CD14-positive monocyte (primary cell): ENCODE measurements around the gene MXI1. TPM values are rescaled to one million over a fixed set of nuclear protein-coding genes. Genes with fewer than 3 reads are reported as not detected.

Experiments used
- DNase-seq, 3 donors: peaks; one replicate each; pipeline ENCODE4 v3.0.0-alpha.2; 2011 to 2022
- H2AFZ ChIP-seq: 2 replicates; pipeline ENCODE4 v1.6.0; 2012; ENCODE audit warnings: mild to moderate bottlenecking, low read depth, low read length, inconsistent platforms; ENCODE audit not compliant: insufficient read depth, poor library complexity, severe bottlenecking
- H3K27ac ChIP-seq, 2 donors: 1 replicate in 1 of 2; 2 replicates in 1 of 2; pipeline ENCODE4 v1.5.1; 2012 to 2013; ENCODE audit warnings: low read length in 2 of 2, control low read depth in 1 of 2, inconsistent platforms in 1 of 2, low read depth in 1 of 2, mild to moderate bottlenecking in 1 of 2
- H3K27me3 ChIP-seq, 2 donors: one replicate each; pipeline versions ENCODE4 v1.6.0 to v1.6.1; 2011 to 2013; ENCODE audit warnings: low read length in 2 of 2; ENCODE audit not compliant: control insufficient read depth in 2 of 2, insufficient read depth in 2 of 2
- H3K36me3 ChIP-seq, 2 donors: replicated peaks in 1 of 2; 1 replicate in 1 of 2; 2 replicates in 1 of 2; pipeline versions ENCODE4 v1.5.1 to v1.6.1; 2012 to 2013; ENCODE audit warnings: low read length in 2 of 2, control low read depth in 1 of 2, inconsistent platforms in 1 of 2, mild to moderate bottlenecking in 1 of 2; ENCODE audit not compliant: insufficient read depth in 2 of 2, control insufficient read depth in 1 of 2
- H3K4me1 ChIP-seq, 2 donors: 1 replicate in 1 of 2; 2 replicates in 1 of 2; pipeline versions ENCODE4 v1.5.1 to v1.6.1; 2012 to 2013; ENCODE audit warnings: low read length in 2 of 2, control low read depth in 1 of 2, inconsistent platforms in 1 of 2, mild to moderate bottlenecking in 1 of 2, moderate library complexity in 1 of 2; ENCODE audit not compliant: insufficient read depth in 2 of 2, control insufficient read depth in 1 of 2
- H3K4me2 ChIP-seq: replicated peaks from 2 replicates; pipeline ENCODE3; 2012; ENCODE audit warnings: low read length, moderate library complexity, mild to moderate bottlenecking; ENCODE audit not compliant: poor library complexity, severe bottlenecking; ENCODE audit errors: extremely low read depth
- H3K4me3 ChIP-seq, 3 experiments: fragments of 200-600 bp in 1 of 3; sonication (generic) in 1 of 3; replicated peaks in 1 of 3; 1 replicate in 2 of 3; 2 replicates in 1 of 3; pipeline ENCODE4 v1.5.1; 2011 to 2013; ENCODE audit warnings: low read length in 3 of 3, mild to moderate bottlenecking in 3 of 3, control low read depth in 2 of 3, low read depth in 2 of 3, inconsistent platforms in 1 of 3, moderate library complexity in 1 of 3
- H3K79me2 ChIP-seq: 2 replicates; pipeline ENCODE4 v1.6.0; 2012; ENCODE audit warnings: mild to moderate bottlenecking, control low read depth, inconsistent platforms, low read length, moderate library complexity; ENCODE audit not compliant: insufficient read depth
- H3K9ac ChIP-seq: 2 replicates; pipeline ENCODE4 v1.6.0; 2017; ENCODE audit warnings: low read length, mild to moderate bottlenecking; ENCODE audit not compliant: insufficient read depth, poor library complexity, severe bottlenecking
- H3K9me3 ChIP-seq, 2 donors: replicated peaks in 1 of 2; 1 replicate in 1 of 2; 2 replicates in 1 of 2; pipeline versions ENCODE4 v1.5.1 to v1.6.1; 2012 to 2013; ENCODE audit warnings: low read length in 2 of 2, control low read depth in 1 of 2; ENCODE audit not compliant: control insufficient read depth in 1 of 2, insufficient read depth in 1 of 2
- H4K20me1 ChIP-seq: 2 replicates; pipeline ENCODE4 v1.6.0; 2012; ENCODE audit warnings: mild to moderate bottlenecking, low read length, control low read depth, moderate library complexity; ENCODE audit not compliant: insufficient read depth
- H3K27ac Mint-ChIP-seq, 7 donors: one replicate each; pipeline ENCODE4 v1.8.0; 2020; ENCODE audit warnings: mild to moderate bottlenecking in 7 of 7, mixed read lengths in 7 of 7, moderate library complexity in 6 of 7, inconsistent platforms in 2 of 7
- H3K27me3 Mint-ChIP-seq, 3 donors: one replicate each; pipeline ENCODE4 v1.8.0; 2021 to 2022; ENCODE audit warnings: low read depth in 3 of 3, mild to moderate bottlenecking in 3 of 3, mixed read lengths in 3 of 3, moderate library complexity in 3 of 3, inconsistent platforms in 1 of 3
- H3K36me3 Mint-ChIP-seq, 2 donors: one replicate each; pipeline ENCODE4 v1.8.0; 2020; ENCODE audit warnings: mixed read lengths in 2 of 2, inconsistent platforms in 1 of 2, mild to moderate bottlenecking in 1 of 2
- H3K4me1 Mint-ChIP-seq: one replicate; pipeline ENCODE4 v1.8.0; 2020; ENCODE audit warnings: mild to moderate bottlenecking, mixed read lengths
- H3K4me3 Mint-ChIP-seq, 2 donors: one replicate each; pipeline ENCODE4 v1.8.0; 2020; ENCODE audit warnings: mild to moderate bottlenecking in 2 of 2, mixed read lengths in 2 of 2, moderate library complexity in 1 of 2
- H3K9me3 Mint-ChIP-seq, 7 donors: one replicate each; pipeline ENCODE4 v1.8.0; 2020 to 2022; ENCODE audit warnings: mixed read lengths in 7 of 7, mild to moderate bottlenecking in 6 of 7, moderate library complexity in 6 of 7, inconsistent platforms in 2 of 7
- WGBS: methylation state at CpG from one replicate; pipeline ENCODE4 v1.1.5; 2013; ENCODE audit warnings: missing lambda C conversion rate; ENCODE audit not compliant: insufficient coverage; 5-methylcytosine and 5-hydroxymethylcytosine counted together
- intact Hi-C, 2 donors: fragments of 100-400 bp; cut with micrococcal nuclease; formaldehyde crosslinking; loops; one replicate each; pipeline versions ENCODE4 v1.15.0 to v1.15.1; 2023
- polyA plus RNA-seq, 3 donors: library from polyadenylated mRNA; depleted of rRNA in 1 of 3; unstranded in 2 of 3; stranded (reverse) in 1 of 3; fragments of 300-500 nt in 2 of 3; fragments of >200 nt in 1 of 3; fragmentation: Illumina TruSeq in 2 of 3; gene quantifications; 1 replicate in 2 of 3; 2 replicates in 1 of 3; pipeline ENCODE4 v1.2.3, GENCODE V29; 2012 to 2021
- TF ChIP-seq, protein P1 (sequence below): fragments of 200-600 bp; IDR thresholded peaks from one replicate; pipeline ENCODE4 v1.8.0; 2022; ENCODE audit warnings: antibody characterized with exemption, mild to moderate bottlenecking

Gene MXI1
- polyA plus RNA-seq, 3 donors = 13.1 to 25.7 (median 21.6) TPM

DNA sequence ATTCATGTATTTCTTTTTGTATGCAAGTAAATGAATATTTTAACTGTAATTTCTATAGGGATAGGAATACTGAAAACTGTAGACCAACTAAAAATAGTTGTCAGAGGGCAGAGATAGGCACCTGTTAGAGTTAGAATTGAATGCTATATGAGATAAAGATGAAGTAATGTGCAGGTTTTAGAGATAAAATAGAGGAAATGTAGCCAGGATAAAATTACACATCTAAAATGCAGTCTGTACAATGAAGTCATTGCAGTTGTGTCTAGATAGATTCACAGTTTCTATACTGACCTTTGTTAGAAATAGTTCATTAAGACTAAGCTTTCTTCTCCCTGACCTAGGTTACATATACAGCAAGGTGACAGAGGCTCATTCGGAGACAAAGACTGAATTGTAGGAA lies 51.1 kb downstream of the MXI1 start:
- no CpG with 5 or more reads among the region's 1 CpG for WGBS
- Histone ChIP-seq H3K9ac (no peak overlapping the region), H3K4me2 (no peak overlapping the region), H4K20me1 (no peaks in the 10 kb centered on the region), H3K9me3 (no peaks in the 10 kb centered on the region), H3K27me3 (no peaks in the 10 kb centered on the region), H3K27ac (no peak overlapping the region), H2AFZ (no peak overlapping the region), H3K36me3 (no peaks in the 10 kb centered on the region), H3K4me3 (no peak overlapping the region), H3K79me2 (no peaks in the 10 kb centered on the region), H3K4me1 (no peaks in the 10 kb centered on the region)
- H3K27me3 Mint-ChIP-seq = no peaks in the 10 kb centered on the region
- DNase-seq = no peak
- H3K4me3 Mint-ChIP-seq = no peak overlapping the region
- TF ChIP-seq, protein P1, sequence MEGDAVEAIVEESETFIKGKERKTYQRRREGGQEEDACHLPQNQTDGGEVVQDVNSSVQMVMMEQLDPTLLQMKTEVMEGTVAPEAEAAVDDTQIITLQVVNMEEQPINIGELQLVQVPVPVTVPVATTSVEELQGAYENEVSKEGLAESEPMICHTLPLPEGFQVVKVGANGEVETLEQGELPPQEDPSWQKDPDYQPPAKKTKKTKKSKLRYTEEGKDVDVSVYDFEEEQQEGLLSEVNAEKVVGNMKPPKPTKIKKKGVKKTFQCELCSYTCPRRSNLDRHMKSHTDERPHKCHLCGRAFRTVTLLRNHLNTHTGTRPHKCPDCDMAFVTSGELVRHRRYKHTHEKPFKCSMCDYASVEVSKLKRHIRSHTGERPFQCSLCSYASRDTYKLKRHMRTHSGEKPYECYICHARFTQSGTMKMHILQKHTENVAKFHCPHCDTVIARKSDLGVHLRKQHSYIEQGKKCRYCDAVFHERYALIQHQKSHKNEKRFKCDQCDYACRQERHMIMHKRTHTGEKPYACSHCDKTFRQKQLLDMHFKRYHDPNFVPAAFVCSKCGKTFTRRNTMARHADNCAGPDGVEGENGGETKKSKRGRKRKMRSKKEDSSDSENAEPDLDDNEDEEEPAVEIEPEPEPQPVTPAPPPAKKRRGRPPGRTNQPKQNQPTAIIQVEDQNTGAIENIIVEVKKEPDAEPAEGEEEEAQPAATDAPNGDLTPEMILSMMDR = no peak
- intact Hi-C loops = no loop called here
- H3K36me3 Mint-ChIP-seq = peaks cover 7 to 19% of the 10 kb centered on the region in 2 donors
- H3K27ac Mint-ChIP-seq = no peak overlapping the region
- peaks cover 2% of the 10 kb centered on the region for H3K4me1 Mint-ChIP-seq
- no peaks in the 10 kb centered on the region for H3K9me3 Mint-ChIP-seq

DNA sequence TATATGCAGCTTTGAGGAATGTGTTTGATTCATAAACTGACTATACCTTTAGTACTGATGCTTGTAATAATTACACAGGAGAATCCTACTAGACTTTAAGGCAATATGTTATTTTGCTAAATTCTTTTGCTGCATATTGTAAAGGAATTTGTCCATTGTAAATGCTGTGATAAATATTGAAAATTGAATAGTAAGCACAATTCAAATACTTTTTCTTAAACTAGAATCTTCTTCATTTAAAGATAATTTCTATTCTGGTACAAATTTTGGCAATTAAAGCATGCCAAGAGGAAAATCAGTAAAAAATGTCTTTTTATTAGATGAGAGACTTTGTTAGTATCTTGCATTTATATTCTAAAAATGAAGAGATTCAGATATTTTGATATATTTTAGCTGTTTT lies 51.9 kb downstream of the MXI1 start:
- Histone ChIP-seq H3K9me3 (no peaks in the 10 kb centered on the region), H3K4me2 (no peak overlapping the region), H3K36me3 (no peaks in the 10 kb centered on the region), H3K27me3 (no peaks in the 10 kb centered on the region), H4K20me1 (no peaks in the 10 kb centered on the region), H3K4me1 (no peaks in the 10 kb centered on the region), H2AFZ (no peak overlapping the region), H3K9ac (no peak overlapping the region), H3K27ac (no peak overlapping the region), H3K4me3 (no peak overlapping the region), H3K79me2 (no peaks in the 10 kb centered on the region)
- intact Hi-C loops = no loop called here
- no peak for DNase-seq
- Mint-ChIP-seq H3K9me3 (no peaks in the 10 kb centered on the region), H3K27ac (no peak overlapping the region), H3K27me3 (no peaks in the 10 kb centered on the region), H3K36me3 (peaks cover 7 to 22% of the 10 kb centered on the region in 2 donors), H3K4me3 (no peak overlapping the region), H3K4me1 (peaks cover 2% of the 10 kb centered on the region)
- TF ChIP-seq, protein P1 = no peak
